HG03565 (cell line): ENCODE results near the gene CPVL.

Experiments used
- ATAC-seq: cut with Tn5 transposase; IDR thresholded peaks from one replicate; pipeline ENCODE4 v1.9.1; 2021; ENCODE audit warnings: mild to moderate bottlenecking, moderate library complexity; ENCODE audit not compliant: unreplicated experiment

The CPVL gene

DNA sequence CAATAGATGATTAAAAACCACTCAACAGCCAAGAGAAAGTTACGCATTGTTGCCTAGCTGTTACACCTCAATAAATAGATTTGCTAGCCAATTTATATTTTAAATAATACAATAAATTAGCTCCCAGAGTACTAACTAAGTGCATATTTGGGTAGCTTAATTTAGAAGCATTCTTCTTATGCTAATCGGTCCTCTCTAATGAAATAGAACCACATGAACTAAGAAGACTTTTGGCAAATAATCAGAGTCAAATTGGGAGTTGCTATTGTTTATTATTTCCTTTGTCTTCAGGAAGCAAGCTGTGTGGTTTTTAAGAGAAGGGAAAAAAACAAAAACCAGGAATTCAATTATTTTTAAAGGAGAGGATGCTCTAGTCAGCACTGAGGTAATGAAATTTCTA lies 139.2 kb downstream of the CPVL start:
- no peak for ATAC-seq

DNA sequence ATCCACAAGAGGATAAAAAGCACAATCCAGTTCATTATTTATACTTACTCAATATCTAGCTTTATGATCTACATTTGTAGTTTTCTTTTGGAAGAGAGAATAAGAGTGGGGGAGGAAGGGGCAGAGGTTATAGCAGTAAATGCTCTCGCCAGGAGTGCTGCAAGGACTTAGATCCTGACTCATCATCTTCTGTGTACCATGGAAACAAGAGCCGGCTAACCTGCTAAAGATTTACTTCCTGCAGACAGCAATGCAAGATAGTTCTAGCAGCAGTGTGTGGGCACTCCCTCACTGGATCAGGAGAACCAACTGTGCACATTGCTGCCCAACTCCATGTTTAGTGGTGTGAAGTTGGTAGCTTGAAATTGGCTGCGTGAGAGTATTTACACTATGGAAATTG lies 140.5 kb downstream of the CPVL start:
- ATAC-seq: no peak

DNA sequence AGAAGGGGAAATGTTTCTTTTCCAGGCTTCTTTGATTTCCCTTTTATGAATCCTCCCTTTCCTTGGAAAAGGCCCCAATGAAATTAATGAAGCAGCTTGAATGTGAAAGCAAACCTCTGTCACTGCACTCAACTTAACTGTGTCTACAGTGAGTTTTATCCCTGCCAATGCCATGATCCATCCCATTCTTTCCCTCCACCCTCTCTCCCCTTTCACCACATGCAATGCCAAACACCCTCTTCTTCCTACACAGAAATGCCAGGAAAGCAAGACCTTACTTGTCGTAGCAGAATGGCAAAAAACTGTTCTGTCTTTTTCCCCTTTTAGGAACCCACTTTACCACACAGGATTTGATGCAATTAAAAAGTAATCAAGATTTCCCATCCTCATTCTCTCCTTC lies 140.9 kb downstream of the CPVL start:
- ATAC-seq: no peak

DNA sequence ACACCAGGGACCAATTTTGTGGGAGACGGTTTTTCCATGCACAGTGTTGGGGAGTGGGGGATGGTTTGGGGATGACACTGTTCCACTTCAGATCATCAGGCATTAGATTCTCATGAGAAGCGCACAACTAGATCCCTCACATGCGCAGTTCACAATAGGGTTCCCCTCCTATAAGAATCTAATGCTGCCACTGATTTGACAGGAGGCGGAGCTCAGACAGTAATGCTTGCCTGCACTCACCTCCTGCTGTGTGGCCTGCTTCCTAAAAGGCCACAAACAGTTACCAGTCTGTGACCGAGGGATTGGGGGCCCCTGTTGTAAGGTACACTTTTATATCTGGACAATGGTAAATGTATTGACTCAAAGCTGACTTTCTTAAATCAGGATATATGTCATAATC lies 142.6 kb downstream of the CPVL start:
- ATAC-seq: no peak

DNA sequence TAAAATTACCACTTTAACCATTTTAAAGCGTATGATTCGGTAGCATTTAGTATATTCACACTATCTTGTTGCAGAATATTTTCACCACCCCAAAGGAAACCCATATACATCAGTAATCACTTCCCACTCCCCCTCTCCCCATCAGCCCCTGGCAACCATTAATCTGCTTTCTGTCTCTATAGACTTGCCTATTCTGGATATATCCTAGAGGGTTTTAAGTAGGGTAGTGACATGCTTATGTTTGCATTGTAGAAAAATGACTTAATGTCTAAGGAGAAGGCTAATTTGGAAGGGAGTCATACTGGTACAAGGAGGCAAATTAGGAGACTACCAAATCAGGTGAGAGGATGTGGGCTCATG lies 145.6 kb downstream of the CPVL start:
- no peak for ATAC-seq

DNA sequence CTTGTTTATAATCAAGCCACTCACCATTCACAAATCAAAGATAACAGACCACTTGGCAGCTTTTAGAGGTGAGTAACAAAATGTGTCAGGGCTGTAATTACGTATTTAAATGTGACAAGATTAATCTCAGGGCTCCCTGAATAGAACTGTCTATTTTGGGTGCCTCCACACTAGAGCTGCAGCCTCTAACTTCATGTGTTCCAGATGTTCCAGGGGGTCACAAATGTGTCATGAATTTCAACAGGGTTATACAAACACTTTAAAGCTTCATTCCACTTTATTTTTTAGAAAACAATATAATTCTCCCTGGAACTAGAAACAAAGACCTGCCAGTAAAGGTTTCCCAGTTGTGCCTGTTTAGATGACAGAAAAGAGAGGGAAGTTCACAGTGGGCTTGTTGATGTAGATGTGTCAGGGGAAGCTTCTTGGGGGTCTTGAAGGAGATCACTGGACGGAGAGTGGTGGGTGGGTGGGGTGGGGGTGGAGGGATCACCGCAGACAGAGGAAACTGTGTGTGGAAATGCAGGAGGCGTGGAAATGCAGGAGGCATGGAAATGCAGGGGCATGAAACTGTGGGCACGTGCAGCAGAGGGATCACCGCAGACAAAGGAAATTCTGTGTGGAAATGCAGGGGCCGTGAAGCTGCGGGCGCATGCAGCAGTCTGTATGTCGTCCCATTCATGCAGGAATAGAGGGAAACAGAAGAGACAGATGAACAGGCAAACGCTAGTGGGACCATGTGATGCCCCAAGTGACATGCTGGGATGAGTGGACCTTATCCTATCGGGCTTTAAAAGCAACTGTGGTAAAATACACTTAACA lies 146.2 kb downstream of the CPVL start:
- no peak for ATAC-seq

DNA sequence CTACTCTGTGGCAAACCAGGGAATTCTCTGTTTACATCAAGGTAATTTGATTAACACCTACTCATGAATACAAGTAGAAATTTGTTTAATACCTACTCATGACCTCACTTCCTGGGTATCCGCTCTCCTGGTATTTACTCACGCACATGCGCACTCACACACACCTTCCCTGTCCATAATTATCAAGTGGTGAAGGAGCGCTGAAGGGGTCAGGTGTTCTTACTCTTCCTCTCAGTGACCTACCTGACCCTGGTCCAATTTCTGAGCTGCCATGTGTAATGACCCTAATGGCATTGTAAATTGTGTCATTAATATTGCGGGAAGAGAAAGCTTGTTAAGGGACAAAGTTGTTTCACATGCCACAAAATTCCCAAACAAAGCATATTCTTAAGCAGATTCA lies 146.9 kb downstream of the CPVL start:
- no peak for ATAC-seq

DNA sequence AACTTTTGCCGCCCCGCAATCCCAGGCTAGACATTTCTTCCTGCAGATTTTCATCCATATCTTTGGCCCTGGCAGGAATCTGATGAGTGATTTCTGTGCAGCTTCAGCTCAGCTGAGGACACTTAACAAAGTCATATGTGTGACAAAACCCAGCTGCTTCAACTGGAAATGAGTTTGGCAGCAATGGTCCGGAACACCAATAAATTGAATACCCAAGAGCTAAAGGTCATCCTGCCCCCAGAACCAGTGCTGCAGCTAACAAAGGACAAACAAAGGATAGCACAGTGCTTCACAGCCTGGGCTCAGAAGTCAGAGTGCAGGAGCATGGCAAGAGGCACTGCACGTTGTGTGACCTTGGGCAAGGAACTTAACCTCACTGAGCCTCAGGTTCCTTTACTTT lies 148.2 kb downstream of the CPVL start:
- no peak for ATAC-seq

DNA sequence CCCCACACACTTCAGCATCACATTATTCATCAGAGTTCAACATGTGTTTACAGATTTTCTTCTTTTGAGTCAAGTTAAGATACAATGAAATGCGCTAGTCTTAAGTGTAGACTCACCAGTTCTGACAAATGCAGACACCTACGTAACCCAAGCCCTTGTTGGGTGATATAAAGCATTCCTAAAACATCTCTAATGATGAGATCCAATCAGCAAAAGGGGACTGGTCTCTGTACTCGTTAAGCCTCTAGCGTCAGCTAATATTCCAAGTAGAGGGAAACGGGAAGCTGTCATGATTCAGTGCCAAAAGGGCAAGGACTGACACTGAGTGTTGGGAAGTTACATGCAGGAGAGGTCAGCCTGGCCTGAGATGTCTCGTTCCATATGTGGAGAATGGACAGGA lies 149.5 kb downstream of the CPVL start:
- ATAC-seq: no peak

DNA sequence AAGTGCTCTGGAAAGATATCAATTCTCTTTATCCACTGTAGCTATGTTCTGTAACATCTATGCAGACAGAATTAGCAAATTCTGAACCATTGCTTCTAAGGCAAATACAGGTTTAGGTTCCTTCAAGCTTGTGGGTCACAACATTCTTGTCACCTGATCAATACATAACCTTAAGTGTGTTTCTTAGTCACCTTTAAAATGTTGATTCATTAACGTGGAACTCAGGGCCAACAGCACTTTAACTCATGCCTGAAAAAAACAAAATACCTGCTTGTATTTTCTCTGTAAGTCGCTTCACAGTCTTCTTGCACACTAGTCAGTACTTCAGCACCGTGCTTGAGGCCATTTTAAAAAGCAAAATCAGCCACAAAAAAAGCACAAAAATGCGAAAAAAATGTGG lies 153.0 kb downstream of the CPVL start:
- no peak for ATAC-seq

DNA sequence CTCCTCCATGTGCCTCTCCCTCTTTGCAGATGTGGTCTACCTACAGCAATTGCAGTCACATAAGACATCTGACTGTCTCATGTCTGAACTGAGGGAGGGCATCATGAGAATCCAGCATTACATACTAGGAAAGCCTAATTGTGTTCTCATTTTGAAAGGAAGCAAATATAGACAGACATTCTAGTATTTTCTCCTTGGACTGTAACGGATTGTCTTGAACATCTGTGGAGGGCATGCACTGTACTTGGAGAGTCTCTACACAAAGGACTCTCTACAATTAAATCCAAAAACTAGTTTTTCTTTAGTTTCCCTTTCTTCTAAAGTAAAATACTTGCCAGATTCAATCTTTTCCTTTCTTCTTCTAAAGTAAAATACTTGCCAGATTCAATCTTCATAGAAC lies 153.5 kb downstream of the CPVL start:
- no peak for ATAC-seq

DNA sequence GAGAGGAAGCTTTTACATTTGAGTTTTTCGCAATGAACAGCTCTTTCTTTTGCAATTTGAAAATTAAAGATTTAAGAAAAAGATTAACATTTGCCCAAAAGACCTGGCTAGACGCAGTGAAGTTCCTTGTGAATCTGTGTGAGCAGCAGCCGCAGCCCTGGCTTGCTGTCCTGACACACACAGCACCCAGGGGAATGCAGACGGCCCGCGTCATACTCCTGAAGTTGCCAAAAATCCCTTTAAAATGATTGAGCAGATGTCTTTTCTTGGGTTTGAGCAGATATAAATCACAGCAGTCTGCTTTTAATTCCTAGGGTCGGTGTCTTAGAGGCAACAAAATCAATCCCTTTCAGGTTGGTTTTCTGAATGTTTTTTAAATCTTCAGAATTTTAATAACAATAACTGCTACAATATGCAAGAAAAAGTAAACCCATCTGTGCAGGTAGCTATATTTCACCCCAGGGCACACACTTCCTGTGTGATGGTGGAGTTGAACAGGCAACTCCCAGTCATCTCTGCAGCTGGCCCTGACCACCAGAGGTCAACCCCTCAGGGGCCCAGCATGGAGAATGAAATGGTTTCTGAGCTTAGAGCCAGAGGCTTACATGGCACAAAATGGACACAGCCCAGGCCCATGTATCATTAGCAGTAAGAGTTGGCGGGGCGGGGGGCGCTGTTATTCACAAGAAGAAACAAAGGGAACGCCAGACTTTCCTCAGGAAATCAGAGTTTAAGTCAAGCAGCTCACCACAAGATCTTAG lies 156.0 kb downstream of the CPVL start:
- no peak for ATAC-seq

DNA sequence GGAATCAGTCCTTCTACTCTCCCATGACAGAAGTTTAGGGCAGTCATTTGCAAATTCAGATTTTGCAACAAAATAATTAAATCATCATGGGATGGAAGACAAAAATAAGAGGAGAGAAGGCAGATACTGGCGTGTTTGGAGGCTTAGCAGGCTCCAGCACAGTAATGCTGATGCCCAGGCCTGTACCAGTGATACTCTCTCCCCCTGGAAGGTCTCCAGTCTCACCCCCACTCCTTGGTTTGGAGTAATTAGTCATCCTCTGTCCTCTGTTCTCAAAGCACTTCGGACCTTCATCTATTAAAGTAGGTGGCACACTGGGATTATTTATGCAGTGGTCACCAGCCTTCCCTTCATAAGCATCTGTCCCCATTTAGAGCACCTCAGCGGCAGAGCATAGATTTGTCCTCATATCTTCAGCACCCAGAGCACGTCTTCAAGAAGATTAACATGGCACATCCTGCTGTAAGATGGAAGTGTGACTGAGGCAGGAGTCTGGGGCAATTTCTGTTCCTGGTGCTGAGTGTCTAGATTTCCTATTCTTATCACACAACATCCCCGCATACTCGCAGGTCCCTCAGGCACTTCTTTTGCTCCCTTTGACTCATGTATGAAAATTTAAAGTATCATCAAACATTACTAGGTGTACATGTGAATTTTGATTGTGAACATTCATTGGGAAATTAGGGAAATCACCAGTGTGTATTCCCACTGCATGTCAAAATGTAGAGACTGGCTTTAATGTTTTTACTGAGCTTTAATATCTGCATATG lies 156.9 kb downstream of the CPVL start:
- ATAC-seq: no peak

DNA sequence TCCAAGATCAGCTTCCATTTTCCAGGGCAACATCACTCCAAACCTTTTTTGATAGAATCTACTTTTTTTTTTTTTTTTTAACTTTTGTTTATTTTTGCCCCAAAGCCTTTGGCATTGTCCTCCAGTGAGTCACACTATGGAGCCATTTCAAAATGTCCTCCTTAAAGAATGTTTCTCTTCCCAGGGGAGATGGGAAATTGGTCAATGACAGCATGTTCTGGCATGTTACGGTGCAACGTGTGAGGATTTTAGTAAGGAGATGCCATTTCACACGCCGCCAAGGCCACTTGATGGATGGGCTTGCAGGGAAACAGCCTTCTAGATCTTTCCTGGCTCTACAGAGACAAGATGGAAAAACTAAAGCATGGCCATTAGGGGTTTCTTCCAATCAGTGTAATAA lies 157.5 kb downstream of the CPVL start:
- no peak for ATAC-seq

DNA sequence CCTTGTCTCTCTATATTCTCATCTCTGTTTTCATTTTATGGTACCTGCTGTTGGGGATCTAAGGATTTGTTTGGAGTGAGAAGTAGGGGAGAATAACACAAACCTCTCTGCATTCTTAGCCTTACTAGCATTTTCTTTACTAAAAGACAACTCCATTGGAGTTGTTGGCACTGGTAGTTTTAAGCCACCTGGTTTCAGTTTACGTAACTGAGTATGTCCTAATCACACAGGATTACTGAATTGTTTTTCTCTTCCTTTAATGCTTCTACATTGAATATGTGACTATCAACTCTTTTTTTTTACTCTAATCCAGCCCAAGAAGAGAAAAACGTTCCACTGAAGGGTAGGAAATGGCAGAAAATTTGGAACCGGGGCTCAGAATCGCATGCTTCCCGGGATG lies 158.2 kb downstream of the CPVL start:
- ATAC-seq: no peak

DNA sequence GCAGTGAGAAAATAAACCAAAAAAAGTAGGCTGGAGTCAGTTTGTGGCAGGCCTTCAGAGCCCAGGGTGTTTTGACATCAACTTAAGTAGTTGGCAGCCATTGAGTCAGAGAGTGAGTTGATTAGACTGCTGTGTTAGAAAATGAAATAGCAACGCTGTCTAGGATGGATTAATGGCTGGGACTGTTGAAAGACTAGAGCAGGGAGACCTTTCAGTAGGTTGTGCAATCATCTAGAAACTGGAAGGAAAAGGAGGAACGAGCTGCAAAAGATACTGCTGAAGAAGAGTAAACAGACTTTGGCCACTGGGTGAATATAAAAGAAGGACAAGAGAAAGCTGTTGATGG lies 159.6 kb downstream of the CPVL start:
- no peak for ATAC-seq

DNA sequence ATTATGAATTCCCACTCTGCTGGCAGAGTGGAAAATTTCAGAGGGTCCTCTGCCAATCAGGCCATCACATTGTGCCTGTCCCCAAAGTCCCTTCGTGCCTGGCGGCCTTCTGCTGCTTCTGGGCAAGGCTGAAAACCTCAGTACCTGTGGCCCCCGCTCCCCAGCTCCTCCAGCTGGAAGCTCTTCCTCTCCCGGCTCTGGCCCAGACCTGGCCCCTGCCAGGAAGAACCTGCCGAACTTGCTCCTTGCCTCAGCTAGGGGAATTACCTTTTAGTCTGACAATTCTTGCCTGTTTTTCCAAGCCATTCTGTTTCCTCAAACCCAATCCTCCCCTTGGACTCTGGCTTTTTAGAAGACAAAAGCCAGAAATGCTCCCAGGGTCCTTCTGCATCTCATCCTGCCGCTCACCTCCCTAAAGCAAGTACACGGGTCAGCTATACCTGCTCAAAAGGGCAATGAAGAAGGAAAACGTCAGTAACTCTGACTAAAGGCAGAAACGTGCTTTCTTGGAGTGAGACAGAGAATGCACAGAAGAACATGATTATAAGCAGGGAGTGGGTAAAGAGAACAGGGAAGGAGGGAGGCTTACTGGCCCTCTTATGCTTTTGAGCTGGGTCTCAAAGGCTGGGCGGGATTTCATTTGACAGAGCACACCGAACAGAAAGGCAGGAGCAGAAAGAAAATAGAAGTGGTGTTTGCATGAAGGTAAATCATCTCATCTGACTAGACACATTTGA lies 160.1 kb downstream of the CPVL start:
- no peak for ATAC-seq

DNA sequence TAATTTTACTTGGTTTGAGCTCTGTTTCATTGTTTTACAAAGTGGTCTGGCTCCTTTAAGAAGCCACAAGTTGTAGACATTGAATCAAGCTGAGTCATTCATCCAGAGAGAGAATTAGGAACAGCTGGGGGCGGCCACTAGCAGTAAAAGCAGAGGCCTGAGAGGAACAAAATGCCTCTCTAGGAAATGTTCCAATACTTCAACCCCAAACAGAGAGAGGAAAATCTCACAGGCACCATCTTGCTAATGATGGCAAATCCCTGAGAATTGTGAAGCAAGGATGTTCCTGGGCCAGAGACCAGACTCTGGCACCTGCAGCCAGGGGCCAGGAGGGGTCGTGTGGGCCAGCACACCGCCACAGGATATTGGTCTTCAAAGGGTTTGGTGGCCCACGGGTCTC lies 161.7 kb downstream of the CPVL start:
- no peak for ATAC-seq

DNA sequence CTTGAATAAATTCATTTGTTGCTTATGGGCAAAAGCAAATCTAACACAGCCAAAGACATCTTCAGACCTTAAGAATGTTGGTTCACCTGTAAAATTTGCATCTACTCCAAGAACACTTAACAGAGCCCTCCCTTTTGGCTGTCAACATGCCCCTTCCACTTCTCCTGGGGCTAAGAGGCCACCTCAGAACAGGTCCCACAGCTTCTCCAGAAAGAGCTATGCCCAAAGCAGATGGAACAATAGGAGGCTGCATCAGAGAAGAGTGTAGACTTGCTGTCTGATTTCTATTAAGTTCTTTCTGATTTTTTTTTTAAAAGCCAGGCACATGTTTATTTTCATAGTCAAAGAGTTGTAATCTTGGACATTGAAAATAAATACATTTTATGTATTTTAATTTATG lies 162.1 kb downstream of the CPVL start:
- no peak for ATAC-seq

DNA sequence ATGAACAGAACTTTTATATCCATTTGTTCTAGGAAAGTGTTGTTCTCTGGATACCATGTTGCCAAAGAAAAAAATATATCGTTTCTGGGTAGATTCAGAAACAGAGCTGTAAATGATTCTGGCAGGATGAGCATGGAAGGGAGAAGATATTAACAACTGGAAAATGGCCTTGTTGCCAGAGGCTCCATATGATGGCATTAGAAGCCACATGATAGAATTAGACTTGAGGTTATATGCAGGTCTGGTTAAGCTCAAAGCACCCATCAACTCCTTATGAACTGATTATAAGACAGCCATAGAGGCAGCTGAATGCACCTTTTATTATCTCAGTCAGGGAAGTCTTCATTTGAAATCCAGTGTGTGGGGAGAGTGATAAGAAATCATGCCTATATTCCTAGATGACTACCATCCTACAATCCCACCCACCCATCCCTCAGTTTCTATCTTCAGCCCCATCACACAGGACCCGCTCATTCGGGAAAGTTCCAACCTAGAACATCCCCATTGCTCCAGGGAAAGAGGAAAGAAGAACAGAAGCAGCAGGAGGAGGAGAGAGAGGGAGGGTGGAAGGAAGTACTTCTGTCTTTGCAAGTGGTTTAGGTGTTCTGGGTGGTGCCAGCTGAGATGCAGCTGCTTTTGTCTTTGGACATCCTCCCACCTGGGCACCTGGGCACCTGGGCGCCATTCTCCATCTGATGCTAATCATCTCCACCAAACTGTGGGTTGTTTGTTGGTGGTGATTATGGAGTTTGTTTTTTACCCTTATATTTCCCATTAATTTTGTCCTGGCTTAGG lies 162.7 kb downstream of the CPVL start:
- ATAC-seq: no peak

DNA sequence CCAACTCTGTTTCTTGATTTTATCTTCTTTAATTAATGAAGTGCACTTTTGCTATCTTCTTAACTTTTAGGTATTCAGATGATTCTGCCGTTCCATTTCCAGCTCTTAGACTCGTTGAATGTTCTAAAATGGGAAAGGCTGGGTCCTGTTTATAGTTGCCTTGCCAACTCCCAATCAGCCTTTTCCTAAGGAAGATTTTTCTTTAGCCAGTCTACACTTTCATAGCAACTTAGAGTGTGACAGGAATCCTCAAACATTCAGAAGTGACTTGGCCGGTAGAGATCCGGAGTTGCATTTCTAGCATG lies 165.2 kb downstream of the CPVL start:
- ATAC-seq: no peak
